ENCODE data around the gene GATAD2A.

- TF ChIP-seq ZNF224 (CRISPR knock-in tag; IDR thresholded peaks at IDR 0.05) (no peak), PHF8 (CRISPR knock-in tag; IDR thresholded peaks at IDR 0.05) (no peak), JUNB (CRISPR knock-in tag; IDR thresholded peaks at IDR 0.05; ENCODE audit: borderline replicate concordance) (no peak), EZH2 (conservative IDR thresholded peaks at IDR 0.05; ENCODE audit: low read depth, low read length) (no peak), DNMT1 (CRISPR knock-in tag; IDR thresholded peaks at IDR 0.05) (no peak), POLR2A (IDR thresholded peaks at IDR 0.05; ENCODE audit: insufficient read depth in 1 of 2, low read depth in 2 of 2, low read length in 2 of 2) (no peak), GABPA (IDR thresholded peaks at IDR 0.05; ENCODE audit: low read depth, low read length) (no peak), GABPA (CRISPR knock-in tag; IDR thresholded peaks at IDR 0.05; ENCODE audit: low read depth) (no peak), SOX5 (CRISPR knock-in tag; IDR thresholded peaks at IDR 0.05; ENCODE audit: borderline replicate concordance) (no peak)
- TF ChIP-seq, protein P1, sequence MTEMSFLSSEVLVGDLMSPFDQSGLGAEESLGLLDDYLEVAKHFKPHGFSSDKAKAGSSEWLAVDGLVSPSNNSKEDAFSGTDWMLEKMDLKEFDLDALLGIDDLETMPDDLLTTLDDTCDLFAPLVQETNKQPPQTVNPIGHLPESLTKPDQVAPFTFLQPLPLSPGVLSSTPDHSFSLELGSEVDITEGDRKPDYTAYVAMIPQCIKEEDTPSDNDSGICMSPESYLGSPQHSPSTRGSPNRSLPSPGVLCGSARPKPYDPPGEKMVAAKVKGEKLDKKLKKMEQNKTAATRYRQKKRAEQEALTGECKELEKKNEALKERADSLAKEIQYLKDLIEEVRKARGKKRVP (CRISPR knock-in tag; IDR thresholded peaks at IDR 0.05), result no peak
- TF ChIP-seq, protein P2, sequence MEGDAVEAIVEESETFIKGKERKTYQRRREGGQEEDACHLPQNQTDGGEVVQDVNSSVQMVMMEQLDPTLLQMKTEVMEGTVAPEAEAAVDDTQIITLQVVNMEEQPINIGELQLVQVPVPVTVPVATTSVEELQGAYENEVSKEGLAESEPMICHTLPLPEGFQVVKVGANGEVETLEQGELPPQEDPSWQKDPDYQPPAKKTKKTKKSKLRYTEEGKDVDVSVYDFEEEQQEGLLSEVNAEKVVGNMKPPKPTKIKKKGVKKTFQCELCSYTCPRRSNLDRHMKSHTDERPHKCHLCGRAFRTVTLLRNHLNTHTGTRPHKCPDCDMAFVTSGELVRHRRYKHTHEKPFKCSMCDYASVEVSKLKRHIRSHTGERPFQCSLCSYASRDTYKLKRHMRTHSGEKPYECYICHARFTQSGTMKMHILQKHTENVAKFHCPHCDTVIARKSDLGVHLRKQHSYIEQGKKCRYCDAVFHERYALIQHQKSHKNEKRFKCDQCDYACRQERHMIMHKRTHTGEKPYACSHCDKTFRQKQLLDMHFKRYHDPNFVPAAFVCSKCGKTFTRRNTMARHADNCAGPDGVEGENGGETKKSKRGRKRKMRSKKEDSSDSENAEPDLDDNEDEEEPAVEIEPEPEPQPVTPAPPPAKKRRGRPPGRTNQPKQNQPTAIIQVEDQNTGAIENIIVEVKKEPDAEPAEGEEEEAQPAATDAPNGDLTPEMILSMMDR (CRISPR knock-in tag; IDR thresholded peaks at IDR 0.05), result no peak
- TF ChIP-seq, protein P3, sequence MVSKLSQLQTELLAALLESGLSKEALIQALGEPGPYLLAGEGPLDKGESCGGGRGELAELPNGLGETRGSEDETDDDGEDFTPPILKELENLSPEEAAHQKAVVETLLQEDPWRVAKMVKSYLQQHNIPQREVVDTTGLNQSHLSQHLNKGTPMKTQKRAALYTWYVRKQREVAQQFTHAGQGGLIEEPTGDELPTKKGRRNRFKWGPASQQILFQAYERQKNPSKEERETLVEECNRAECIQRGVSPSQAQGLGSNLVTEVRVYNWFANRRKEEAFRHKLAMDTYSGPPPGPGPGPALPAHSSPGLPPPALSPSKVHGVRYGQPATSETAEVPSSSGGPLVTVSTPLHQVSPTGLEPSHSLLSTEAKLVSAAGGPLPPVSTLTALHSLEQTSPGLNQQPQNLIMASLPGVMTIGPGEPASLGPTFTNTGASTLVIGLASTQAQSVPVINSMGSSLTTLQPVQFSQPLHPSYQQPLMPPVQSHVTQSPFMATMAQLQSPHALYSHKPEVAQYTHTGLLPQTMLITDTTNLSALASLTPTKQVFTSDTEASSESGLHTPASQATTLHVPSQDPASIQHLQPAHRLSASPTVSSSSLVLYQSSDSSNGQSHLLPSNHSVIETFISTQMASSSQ (IDR thresholded peaks at IDR 0.05; ENCODE audit: low read depth), result no peak
- TF ChIP-seq, protein P3 (CRISPR knock-in tag; IDR thresholded peaks at IDR 0.05; ENCODE audit: borderline replicate concordance), result no peak
Observed at GRCh38 chr19:19426799-19427198, 21.3 kb downstream of the GATAD2A start.
